Upper lobe of right lung (tissue), 1 donor: Measurements from ENCODE around the gene OR3A2. TPM values are rescaled to one million over a fixed set of nuclear protein-coding genes. Genes with fewer than 3 reads are reported as not detected.
"Not testable (repeated sequence)": the region's sequence is repeated elsewhere in the genome, so short reads cannot be mapped to it uniquely, and the experiment has no call there.

ENCODE experiments used
- ATAC-seq: fragments of 200-7000 bp; cut with Tn5 transposase; one replicate; pipeline ENCODE4 v1.9.1; 2020; ENCODE audit warnings: mild to moderate bottlenecking, moderate library complexity
- DNase-seq: peaks from one replicate; pipeline ENCODE4 v3.0.0-alpha.2; 2020
- H3K27ac ChIP-seq: fragments of 200-600 bp; one replicate; pipeline ENCODE4 v1.8.0; 2022
- H3K27me3 ChIP-seq: fragments of 200-600 bp; one replicate; pipeline ENCODE4 v1.8.0; 2022; ENCODE audit warnings: mild to moderate bottlenecking
- H3K36me3 ChIP-seq: fragments of 200-600 bp; one replicate; pipeline ENCODE4 v1.8.0; 2022
- H3K4me1 ChIP-seq: fragments of 200-600 bp; one replicate; pipeline ENCODE4 v1.8.0; 2022
- H3K4me3 ChIP-seq: fragments of 200-600 bp; one replicate; pipeline ENCODE4 v1.8.0; 2022; ENCODE audit warnings: mild to moderate bottlenecking
- H3K9me3 ChIP-seq: fragments of 200-600 bp; one replicate; pipeline ENCODE4 v1.8.0; 2022
- intact Hi-C: fragments of 100-400 bp; cut with DNase I; formaldehyde crosslinking; loops from one replicate; pipeline ENCODE4 v1.11.0; 2022
- total RNA-seq: library from RNA; stranded (reverse); fragmentation: NEBNext Ultra II Directional; extraction: Animal tissue kit (Norgen Biotek cat#: 25700); gene quantifications from one replicate; pipeline ENCODE4 v1.2.1, GENCODE V29; 2021
- TF ChIP-seq, protein P1 (sequence below): fragments of 200-600 bp; IDR thresholded peaks from one replicate; pipeline ENCODE4 v1.8.0; 2022; ENCODE audit warnings: antibody characterized with exemption
- donor health status: DM: no; HTN: yes; CAD: no; lungs with severe emphysema.

The OR3A2 gene
- total RNA-seq, 1 donor from 2014 or later, result not detected

GRCh38 chr17:3381957-3382356 is 4.2 kb downstream of the OR3A2 start:
- H3K27me3 ChIP-seq, result peaks cover 23% of the 10 kb centered on the region
- no peak for DNase-seq
- no peak overlapping the region for H3K4me3 ChIP-seq
- H3K27ac ChIP-seq, result no peak overlapping the region
- H3K4me1 ChIP-seq, result no peaks in the 10 kb centered on the region
- ATAC-seq, result no peak
- no peaks in the 10 kb centered on the region for H3K36me3 ChIP-seq
- intact Hi-C loops, result no loop called here
- H3K9me3 ChIP-seq, result no peaks in the 10 kb centered on the region
- TF ChIP-seq, protein P1, sequence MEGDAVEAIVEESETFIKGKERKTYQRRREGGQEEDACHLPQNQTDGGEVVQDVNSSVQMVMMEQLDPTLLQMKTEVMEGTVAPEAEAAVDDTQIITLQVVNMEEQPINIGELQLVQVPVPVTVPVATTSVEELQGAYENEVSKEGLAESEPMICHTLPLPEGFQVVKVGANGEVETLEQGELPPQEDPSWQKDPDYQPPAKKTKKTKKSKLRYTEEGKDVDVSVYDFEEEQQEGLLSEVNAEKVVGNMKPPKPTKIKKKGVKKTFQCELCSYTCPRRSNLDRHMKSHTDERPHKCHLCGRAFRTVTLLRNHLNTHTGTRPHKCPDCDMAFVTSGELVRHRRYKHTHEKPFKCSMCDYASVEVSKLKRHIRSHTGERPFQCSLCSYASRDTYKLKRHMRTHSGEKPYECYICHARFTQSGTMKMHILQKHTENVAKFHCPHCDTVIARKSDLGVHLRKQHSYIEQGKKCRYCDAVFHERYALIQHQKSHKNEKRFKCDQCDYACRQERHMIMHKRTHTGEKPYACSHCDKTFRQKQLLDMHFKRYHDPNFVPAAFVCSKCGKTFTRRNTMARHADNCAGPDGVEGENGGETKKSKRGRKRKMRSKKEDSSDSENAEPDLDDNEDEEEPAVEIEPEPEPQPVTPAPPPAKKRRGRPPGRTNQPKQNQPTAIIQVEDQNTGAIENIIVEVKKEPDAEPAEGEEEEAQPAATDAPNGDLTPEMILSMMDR, result no peak

DNA sequence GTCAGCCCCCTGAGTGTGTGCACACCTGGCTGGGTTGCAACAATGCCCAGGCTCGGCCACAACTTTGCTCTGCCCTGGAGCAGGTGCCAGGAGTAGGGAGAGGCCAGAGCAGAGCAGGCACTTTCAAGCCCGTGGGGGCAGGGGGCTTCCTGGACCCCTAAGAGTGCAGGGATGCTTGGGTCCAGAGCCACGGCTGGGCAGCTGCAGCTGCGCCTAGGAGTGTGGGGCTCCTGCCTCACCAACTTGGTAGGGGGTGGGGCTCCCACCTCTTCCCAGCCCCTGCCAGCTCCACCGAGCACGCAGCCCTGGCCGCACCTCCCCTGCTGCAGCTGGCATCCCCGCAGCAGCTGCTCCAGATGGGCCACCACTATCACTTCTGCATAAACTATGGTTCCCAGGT is 7.8 kb downstream of the OR3A2 start:
- TF ChIP-seq, protein P1, result no peak
- no peak overlapping the region for H3K4me3 ChIP-seq
- H3K27ac ChIP-seq, result no peak overlapping the region
- peaks cover 4% of the 10 kb centered on the region for H3K27me3 ChIP-seq
- ATAC-seq, result no peak
- no peaks in the 10 kb centered on the region for H3K9me3 ChIP-seq
- H3K36me3 ChIP-seq, result no peaks in the 10 kb centered on the region
- intact Hi-C loops, result no loop called here
- H3K4me1 ChIP-seq, result no peaks in the 10 kb centered on the region
- no peak for DNase-seq

DNA sequence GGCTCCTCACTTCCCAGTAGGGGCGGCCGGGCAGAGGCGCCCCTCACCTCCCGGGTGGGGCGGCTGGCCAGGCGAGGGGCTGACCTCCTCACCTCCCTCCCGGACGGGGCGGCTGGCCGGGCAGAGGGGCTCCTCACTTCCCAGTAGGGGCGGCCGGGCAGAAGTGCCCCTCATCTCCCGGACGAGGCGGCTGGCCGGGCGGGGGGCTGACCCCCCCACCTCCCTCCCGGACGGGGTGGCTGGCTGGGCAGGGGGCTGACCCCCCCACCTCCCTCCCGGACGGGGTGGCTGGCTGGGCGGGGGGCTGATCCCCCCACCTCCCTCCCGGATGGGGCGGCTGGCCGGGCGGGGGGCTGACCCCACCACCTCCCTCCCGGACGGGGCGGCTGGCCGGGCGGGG is 14.9 kb downstream of the OR3A2 start:
- H3K36me3 ChIP-seq, H3K9me3 ChIP-seq, DNase-seq, ATAC-seq, intact Hi-C loops, H3K27ac ChIP-seq, H3K27me3 ChIP-seq, H3K4me3 ChIP-seq, H3K4me1 ChIP-seq: not testable (repeated sequence)

GRCh38 chr17:3342782-3343181 is 43.3 kb downstream of the OR3A2 start:
- ATAC-seq, H3K4me1 ChIP-seq, intact Hi-C loops, H3K27ac ChIP-seq, H3K4me3 ChIP-seq, H3K9me3 ChIP-seq, H3K27me3 ChIP-seq, H3K36me3 ChIP-seq, DNase-seq: not testable (repeated sequence)

DNA sequence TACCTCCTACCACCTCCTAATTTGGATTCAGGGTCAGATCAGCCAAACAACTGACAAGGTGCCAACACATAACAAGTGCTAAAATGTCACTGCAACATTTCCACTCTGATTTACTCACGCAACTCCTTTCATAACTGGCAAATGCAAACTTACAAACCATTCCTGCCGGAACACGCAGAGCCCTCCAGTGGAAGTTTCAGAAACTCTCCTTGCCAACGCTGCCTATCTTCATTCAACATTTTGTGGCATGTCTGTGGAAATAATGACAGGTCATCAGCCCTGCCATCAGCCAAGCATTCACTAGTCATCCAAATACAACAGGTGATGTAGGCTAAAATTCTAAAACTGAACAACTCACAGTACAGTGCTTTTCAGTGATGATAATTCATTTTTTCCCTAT is 50.2 kb downstream of the OR3A2 start:
- H3K36me3 ChIP-seq, result no peaks in the 10 kb centered on the region
- H3K27me3 ChIP-seq, result no peaks in the 10 kb centered on the region
- ATAC-seq (no peak), DNase-seq (no peak)
- TF ChIP-seq, protein P1, result peak; percentile 8
- H3K4me1 ChIP-seq, result no peaks in the 10 kb centered on the region
- H3K9me3 ChIP-seq, result no peaks in the 10 kb centered on the region
- H3K4me3 ChIP-seq, result no peak overlapping the region
- intact Hi-C loops, result no loop called here
- no peak overlapping the region for H3K27ac ChIP-seq

GRCh38 chr17:3318336-3318735 is 67.8 kb downstream of the OR3A2 start:
- Histone ChIP-seq H3K4me1 (no peaks in the 10 kb centered on the region), H3K4me3 (no peak overlapping the region), H3K36me3 (no peaks in the 10 kb centered on the region), H3K27ac (no peak overlapping the region), H3K9me3 (no peaks in the 10 kb centered on the region), H3K27me3 (no peaks in the 10 kb centered on the region)
- TF ChIP-seq, protein P1, result no peak
- DNase-seq, result no peak
- intact Hi-C loops, result no loop called here
- no peak for ATAC-seq

DNA sequence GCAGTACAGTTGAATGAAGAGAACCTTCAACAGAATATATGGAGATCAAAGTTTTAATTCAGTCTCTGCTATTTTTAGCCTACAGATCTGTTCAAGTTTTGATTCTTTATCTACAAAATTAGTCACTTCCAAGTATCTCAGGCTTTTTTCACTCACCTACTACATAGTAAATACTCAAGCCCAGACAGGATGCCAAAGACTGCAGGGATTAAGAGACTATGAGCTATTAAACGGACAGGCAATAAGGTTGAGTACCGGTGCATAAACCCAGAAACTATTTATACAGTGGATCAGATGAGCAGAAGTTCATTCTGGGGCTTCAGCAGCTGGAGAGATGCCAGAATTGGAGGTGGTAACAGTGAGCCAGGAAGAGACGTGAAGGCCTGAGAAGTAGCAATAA is 69.3 kb downstream of the OR3A2 start:
- H3K9me3 ChIP-seq, result no peaks in the 10 kb centered on the region
- H3K4me1 ChIP-seq, result no peaks in the 10 kb centered on the region
- TF ChIP-seq, protein P1, result no peak
- no peak overlapping the region for H3K4me3 ChIP-seq
- DNase-seq, result no peak
- no peak overlapping the region for H3K27ac ChIP-seq
- H3K27me3 ChIP-seq, result no peaks in the 10 kb centered on the region
- intact Hi-C loops, result no loop called here
- ATAC-seq, result no peak
- no peaks in the 10 kb centered on the region for H3K36me3 ChIP-seq
